HG03432 (cell line): ENCODE data around the gene STX7.

Experiments used
- ATAC-seq: cut with Tn5 transposase; IDR thresholded peaks from one replicate; pipeline ENCODE4 v1.9.1; 2021; ENCODE audit warnings: mild to moderate bottlenecking, moderate library complexity; ENCODE audit not compliant: unreplicated experiment

The STX7 gene

DNA sequence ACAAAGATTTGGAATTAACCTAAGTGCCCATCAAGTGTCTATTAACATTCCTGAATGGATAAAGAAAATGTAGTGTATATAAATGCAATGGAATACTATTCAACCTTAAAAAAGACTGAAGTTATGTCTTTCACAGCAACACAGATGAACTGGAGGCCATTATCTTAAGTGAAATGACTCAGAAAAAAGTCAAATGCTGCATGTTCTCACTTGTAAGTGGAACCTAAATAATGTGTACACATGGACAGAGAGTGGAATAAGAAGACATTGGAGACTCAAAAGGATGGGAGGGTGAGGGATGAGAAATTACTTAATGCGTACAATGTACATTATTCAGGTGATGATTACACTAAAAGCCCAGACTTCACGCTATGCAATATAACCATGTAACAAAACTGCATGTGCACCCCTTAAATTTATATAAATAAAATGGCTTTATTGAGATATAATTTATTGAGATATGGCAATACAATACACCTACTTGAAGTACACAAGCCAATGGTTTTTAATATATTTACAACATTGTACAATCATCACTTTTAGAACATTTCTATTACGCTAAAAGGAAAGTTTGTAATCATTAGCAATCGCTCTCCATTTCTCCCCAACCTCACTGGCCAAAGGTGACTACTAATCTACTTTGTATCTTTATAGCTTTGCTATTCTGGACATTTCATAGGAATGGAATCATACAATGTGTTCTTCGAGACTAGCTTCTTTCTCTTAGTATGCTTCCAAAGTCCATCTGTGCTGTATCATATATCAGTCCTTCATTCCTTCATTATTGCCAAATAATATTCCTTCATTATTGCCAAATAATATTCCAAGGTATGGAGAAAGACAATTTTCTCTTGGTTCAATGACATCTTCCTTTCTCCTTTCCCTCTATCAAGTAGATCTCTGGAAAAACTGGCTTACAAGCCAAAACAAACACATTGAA is 5.8 kb downstream of the STX7 start:
- no peak for ATAC-seq

DNA sequence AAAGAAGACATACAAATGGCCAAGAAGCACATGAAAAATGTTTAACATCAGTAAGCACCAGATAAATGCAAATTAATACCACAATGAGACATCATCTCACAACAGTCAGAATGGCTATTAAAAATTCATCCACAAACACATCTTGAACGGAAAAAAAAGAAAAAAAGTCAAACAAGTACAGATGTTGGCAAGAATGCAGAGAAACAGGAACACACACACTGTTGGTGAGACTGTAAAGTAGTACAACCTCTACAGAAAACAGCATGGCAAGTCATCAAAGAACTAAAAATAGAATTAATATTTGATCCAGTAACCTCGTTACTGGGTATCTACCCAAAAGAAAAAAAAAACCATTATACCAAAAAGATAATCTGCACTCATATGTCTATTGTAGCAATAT is 6.5 kb downstream of the STX7 start:
- no peak for ATAC-seq

DNA sequence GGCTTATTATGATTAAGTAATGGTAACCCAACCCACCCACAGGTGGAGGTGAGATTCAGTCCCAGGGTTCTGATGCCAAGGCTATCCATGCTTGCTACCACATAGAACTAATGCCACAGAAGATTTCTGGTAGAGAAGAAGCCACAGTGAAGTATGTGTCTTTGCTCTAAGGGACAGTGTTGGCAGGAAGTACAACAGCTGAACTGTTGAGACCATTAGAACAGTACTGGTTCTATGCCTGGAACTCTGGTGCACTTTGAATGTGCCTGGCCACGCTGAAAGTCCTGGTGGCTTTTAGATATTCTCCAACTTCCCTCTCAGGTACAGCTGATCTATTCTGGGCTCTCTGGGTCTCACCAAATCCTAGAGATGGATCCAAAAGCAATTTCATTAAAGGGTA is 7.8 kb downstream of the STX7 start:
- no peak for ATAC-seq

DNA sequence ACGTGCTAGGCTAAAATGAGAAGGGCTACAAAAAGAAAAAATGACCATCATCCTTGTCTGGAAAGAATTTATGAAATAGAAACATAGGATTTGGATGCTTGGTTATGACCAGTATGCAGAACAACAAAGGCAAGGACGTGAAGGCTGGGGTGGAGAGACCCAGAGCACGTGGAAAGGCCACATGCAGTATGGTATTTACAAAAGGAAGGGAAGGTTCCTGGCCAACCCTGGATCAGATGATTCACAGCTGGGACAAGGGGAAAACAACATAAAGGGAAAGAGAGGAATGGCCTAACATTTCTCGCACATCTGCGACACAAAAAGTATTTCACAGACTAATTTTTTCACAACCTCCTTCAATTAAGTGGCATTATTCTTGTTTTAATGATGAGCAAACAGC is 8.2 kb downstream of the STX7 start:
- ATAC-seq: no peak

DNA sequence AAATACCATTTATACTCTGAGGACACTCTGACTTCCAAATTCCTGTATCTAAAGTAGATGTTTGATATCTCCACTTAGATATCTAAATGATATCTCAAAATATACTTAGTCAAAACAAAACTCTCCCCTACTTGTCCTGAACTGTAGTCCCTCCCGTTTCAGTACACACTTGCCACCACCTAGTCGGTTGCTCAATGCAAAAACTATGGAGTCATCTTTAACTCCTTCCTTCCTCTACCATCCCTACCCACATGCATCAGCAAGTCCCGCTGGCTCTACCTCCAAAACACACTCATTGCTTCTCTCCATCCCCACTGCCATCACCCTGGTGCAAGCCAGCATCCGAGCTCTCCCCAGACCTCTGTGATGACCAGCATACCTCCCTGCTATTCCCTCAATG is 13.2 kb downstream of the STX7 start:
- ATAC-seq: no peak

DNA sequence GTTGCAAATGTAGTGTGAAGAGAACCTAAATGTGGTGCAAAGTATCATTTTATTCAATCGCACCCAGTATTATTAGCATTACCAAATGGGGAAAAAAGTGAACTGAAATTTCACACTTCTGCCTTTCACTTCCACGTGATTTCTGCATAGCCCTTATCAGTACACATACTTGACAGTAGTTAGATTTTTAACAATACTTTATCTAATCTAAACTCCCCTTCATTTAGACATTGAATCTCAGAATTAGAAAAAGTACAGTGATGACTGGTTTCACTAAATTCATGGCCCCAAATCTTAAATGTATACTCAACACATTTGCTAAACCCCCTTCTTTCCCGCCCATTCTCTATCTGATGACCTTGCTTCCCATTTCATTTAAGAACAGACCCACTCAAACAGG is 14.3 kb downstream of the STX7 start:
- peak; percentile 52 for ATAC-seq

DNA sequence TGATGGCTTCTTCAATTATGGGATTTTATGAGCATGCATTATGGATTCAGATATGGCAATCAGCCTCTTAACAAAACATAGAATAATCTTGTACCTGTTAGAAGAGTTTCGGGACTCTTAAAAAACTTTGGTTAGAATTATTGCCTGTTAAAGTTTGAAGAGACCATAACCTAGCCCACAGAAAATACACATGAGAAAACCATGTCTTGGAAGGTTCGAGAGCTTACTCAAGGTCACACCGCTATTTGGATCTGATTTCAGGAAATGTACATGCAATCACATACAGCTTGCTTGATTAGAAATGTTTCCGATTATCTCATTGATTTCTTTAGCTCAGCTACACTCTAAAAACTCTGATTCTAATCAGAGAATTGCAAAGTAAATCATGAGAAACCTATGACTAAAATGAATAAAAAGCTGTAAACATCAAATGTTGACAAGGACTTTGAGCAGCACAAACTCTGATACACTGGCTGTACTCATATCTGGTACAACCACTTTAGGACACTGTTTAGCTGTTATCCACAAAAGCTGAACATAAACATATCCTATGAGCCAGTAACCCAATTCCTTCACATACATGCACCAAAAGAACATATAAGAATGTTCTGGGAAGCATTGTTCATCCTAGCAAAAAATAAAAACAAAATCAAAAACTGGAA is 16.3 kb downstream of the STX7 start:
- no peak for ATAC-seq

DNA sequence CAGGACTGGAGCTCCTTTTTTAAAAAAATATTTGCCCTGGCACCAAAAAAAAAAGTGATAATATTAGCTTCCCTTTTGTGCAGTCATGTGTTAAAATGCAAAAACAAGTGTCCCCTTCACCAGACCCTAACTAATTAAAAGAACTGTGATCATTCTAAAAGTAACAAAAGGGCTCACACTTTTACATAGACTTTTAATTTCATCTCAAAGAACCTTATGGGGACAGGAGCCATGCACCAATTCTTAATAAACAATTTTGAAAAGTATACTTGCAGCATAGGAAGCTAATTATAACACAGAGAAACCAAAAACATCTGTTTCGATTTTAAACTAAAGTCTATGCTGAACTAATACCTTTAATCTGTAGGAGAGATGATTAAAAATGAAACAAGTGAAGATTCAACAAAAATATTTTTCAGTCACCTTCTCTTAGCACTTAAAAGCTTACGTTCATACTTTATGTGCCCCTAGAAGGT is 17.3 kb downstream of the STX7 start:
- peak; percentile 62 for ATAC-seq

DNA sequence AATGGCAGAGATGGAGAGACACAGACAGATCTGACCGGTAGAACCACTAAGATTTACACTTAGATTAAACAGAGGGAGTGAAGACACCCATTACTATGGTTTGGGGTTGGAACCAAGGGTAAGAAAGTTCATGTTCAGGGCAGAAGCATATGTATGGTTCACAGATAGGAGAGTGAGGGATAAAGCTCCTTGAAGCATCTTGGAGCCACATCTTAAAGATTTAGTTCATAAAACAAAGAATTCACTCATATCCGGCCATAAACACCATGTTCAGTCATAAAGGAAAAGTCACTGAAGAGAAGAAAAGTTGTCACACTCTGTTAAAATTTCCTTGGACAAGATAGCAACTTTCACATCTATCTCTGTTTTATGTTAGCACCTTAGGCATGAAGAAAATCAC is 18.0 kb downstream of the STX7 start:
- ATAC-seq: peak; percentile 31

DNA sequence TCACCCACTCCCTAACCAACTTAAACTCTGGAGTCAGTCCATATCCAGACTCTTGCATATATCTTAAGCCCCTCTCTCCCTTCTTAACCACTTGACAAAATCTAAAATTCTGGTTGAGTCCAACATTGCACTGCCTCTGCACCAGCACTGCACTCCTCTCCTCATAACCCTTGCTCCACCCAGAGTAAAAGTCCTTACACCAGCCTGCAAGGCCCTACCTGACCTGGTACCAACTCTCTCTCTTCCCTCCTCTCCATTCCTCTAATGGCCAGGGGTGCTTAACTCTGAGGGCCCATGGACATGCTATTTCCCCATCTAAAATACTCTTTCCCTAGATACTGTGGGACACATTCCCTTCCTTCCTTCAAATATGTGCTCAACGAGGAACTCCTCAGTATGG is 21.0 kb downstream of the STX7 start:
- no peak for ATAC-seq

DNA sequence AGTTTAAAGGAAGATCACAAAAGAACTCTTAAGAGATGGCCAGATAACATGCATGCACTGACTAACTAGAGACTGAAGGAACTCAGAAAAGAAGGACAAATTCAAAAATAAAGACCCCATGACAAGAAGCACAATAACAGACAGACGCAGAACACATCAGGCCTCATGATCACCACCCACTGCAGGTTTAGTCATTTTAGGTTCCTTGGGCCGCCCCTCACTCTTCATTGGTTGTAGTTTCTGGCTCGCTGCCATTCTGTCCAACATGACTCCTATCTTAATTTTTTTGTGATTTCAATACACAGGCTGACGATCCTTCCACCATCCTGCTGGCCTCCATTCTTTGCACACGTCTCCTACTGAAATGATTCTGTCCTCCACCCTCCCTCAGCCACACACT is 21.6 kb downstream of the STX7 start:
- no peak for ATAC-seq

DNA sequence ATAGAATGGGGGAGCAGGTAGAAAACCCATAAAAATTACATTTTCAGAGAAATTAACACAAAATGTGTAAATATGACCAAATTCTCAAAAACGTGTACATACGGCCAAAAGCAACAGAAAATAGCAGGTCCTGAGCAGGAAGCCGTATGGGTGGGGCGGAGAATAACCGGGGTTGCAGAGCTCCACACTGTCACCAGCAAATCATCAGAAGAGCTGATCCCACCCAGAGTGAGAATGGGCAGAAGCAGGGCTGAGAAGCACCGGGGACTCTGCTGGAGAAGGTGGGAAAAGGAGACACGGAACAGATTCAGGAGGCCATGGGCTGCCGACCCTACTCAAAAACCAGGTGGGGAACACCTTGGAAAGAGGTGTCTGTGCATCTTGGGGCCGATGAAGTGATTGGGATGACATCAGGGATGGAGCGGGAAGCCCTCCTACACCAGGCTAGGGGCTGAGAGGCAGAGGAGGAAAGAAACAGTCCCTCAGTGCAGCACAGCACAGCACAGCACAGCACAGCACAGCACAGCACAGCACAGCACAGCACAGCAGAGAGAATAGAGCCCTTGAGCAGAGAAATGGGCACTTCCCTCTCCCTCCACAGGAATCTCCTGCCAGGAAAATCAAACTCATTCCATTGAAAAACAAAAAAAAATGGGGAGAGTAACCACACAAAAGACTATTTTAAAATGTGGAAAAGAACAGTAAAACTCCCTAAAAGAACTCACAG is 22.3 kb downstream of the STX7 start:
- ATAC-seq: peak; percentile 47

DNA sequence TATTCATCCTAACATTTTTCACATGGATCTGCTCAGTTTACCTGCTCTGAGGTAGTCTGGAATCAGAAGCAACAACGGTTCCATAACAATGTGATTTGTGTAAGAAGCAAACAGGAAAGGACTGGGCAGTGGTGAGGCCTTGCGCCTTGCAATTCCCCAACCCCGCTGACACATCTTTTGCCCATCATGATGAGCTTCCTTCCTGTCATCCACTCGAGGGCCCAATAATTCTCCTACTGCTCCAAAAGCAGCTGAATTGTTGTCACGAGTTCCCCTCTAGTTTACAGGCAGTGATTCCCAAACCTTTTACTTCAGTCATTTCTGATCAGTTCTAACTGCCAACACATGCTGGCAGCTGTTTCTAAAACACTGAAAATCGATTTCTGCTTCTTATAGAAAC is 22.9 kb downstream of the STX7 start:
- ATAC-seq: peak; percentile 53

DNA sequence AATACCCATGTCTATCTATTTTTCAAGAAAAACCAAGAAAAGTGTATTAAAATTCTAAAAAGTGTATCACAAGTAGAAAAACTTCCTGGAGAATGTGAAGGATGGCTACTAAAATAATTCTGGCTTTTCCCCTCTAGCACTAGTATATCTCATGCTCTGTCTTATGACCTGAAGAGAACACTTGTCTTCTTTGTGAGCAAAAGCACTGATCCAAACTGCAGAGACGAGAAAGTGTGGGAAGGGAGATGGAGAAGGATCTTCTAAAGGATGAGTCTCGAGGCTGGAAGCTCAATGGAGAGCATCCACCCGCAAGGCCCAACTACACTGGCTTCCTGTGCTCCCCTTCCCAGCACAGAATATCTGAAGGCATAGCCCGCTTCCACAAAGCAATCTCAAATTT is 23.5 kb downstream of the STX7 start:
- ATAC-seq: no peak

DNA sequence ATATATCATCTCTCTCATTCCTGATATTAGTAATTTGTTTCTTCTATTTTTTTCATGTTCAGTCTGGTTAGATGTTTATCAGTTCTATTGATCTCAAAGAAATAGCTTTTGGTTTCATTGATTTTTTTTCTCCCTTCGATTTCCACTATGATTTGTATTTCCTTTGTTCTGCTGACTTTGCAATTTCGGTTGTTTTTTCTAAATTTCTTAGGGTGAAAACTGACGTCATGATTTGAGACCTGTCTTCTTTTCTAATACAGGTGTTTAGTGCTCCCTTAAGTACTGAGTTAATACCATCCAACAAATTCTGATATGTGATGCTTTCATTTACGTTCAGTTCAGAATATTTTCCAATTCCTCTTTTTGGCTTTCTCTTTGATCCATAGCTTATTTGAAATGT is 25.2 kb downstream of the STX7 start:
- ATAC-seq: no peak

DNA sequence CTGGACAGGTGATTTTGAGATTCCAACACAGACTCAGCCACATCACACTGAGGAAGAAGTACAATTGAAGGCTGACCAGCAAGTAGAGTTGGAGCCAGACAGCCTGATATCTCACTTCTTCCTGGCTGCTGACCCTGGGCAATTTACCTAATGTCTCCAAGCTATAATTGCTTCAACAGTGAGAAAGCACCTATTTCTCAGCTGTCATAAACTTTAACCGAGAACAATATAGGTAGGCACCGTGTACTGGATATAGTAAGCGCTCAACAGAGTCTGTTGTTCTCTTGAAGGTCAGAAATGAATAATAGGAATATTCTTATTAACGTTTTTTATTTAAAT is 28.3 kb downstream of the STX7 start:
- peak; percentile 26 for ATAC-seq

DNA sequence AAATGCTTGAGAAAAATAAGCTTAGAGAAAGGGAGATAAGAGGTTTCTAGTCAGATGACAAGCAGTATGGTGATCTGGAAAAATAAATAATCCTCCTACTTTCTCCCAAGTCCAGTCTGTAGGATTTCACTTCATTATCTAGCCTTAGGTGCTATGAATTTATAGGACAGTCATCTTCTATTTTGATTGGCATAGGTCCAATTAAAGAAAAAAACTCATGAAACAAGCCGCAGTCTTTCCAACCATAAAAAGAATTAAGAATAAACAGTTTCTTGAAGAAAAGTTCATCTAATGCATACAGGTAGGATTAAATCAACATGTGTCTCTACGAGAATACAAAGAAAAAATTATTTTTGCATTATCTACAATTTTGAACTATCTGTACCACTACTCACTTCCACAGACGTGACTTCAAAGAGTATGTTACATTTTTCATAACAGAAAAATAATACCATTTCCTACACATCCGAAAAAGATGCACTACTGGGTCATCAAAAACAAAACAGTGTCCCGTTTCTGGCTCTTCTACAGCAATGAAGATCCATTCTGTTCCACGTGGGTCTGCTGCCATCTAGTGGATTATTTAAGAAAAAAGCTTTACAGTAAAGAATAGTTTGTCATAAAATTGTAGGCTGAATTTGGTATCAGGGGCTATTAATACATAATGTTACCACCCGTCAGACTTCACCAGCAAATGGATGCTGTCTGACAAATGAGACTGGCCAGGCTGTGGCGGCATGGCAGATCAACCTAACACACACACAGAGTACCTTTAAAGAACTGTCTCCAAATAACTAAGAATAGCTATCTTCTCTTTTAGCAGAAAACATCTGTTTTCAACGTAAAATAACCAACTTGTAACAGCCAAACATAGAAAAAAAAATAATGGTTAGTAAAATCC is 28.9 kb downstream of the STX7 start:
- peak; percentile 75 for ATAC-seq

DNA sequence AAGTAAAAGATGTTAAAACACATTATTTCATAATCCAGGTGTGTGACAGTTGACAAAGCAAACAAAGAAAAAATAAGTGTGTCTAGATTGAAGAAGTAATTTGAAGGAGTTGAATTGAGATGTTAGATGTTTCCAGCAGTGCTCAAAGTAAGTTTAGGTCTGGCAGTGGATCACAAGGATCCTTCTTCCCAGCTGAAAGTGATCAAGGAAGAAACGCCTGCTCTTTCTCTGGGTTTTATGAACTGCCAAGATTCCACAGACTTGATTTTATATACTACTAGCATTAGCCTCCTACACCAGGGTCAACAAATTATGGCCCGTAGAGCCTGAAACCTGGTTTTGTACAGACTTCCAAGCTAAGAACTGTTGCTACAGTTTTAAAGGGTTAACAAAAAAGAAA is 30.3 kb downstream of the STX7 start:
- no peak for ATAC-seq

DNA sequence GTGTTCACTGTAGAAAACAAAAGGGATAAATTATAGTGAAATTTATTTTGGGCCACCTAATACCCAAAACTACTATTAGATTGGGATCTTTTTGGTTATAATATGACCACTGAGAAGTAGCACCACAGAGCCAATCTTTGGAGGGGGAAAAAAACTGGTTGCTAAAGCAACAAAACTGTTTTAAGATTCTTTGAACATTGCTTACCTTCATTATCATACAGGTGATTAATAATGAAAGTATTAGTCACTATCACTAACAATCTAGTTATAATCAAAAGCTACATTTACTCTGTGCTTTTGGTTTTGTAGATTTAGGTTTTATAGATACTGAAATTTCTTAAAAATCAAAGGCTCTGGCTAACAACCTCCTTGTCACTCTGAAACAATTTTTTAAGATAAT is 31.7 kb downstream of the STX7 start:
- peak; percentile 48 for ATAC-seq

DNA sequence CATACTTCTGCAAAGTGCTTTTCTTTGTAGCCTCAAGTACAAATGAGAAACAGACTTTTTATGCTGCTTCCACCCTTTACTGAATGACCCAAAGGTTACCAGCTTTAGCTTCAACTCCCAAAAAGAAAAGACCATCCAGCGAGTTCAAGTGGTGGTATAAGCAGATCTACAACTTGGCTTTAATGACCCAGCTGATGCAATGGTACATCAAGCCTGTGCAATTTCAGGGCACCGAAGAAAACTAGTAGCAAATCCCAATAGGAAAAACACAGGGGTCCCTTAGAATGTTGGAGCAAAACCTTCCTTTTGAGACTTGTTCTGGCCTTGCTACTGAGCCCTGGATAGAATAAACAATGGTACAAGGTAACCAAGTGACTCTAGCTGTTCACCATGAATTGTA is 33.8 kb downstream of the STX7 start:
- no peak for ATAC-seq

DNA sequence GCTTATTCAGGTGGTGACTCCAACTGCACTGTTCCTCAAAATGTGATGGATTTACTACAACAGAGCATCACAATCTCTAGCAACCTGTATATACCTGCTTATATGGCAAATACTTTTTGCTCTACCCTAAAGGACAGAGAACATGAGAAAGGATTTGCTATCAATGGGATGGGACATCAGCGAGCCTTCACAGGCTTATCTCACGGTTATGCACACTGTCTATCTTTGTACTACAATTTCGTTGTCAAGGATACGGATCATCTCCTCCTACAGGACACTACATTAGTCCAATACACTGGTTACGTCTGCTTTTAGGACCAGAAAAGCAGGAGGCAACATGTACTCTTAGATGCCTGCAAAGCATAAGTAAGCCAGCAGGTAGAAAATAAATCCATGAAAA is 34.2 kb downstream of the STX7 start:
- ATAC-seq: no peak
